ENCODE results near the gene TM2D3.

GRCh38 chr15:101610611-101611000 lies 41.6 kb downstream of the TM2D3 start:
- TF ChIP-seq ZFX (IDR thresholded peaks at IDR 0.05) (no peak), POLR2AphosphoS5 (IDR thresholded peaks at IDR 0.05; ENCODE audit: low read depth, low read length) (no peak), EGR1 (IDR thresholded peaks at IDR 0.05; ENCODE audit: low read depth) (no peak), CTCF (IDR thresholded peaks at IDR 0.05 in 2 of 3, conservative IDR thresholded peaks at IDR 0.05 in 1 of 3; ENCODE audit: borderline replicate concordance in 1 of 3, insufficient read depth in 1 of 3, low read depth in 2 of 3, low read length in 2 of 3) (no peak), ELF1 (IDR thresholded peaks at IDR 0.05; ENCODE audit: borderline replicate concordance, low read depth) (no peak)

Measured in HCT116 (cell line).